Measurements from ENCODE around the gene CLSTN2.

CLSTN2 gene

DNA sequence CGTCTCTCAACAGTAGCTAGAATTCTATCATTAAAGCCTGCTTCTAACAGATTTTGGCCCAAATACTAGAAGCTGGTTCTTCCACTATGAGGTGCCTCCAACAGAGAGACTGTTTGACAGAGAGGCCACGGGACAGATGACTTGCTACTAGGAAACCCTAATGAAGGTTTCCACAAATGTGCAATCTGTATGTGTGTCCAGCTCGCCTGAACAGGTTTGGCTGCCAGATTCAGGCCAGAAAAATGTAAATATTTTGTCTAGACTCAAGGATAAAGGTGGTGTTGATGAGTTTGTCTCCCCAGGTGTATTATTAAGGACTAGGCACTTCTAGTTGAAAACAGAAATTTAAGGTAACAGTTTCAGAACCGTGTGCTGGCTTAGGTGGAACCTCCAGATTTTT, 651.3 kb downstream of the CLSTN2 start:
- Mint-ChIP-seq H3K27ac (no peak overlapping the region), H3K27me3 (no peaks in the 10 kb centered on the region), H3K9me3 (no peaks in the 10 kb centered on the region), H3K4me1 (no peaks in the 10 kb centered on the region), H3K4me3 (no peak overlapping the region), H3K36me3 (no peaks in the 10 kb centered on the region)
- CTCF ChIA-PET, result no interaction called here
- DNase-seq, result no peak

DNA sequence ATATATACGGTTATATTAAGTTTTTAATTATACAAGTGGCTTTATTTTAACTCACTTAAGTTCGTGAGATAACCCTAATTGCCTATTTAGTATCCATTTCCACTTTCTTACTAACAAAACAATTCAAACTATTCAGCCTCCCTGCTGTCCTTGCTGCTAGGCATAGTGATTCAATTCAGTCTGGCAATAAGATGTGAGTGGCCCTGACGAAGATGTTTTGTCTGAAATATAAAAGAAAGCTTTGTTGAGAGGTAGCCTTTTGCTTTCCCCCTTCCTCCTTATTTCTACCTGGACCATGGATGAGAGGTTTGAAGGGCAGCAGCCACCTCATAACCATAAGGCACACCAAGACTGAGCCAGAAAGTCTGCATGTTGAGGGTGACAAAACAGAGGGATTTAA, 653.6 kb downstream of the CLSTN2 start:
- CTCF ChIA-PET, result no interaction called here
- Mint-ChIP-seq H3K9me3 (no peaks in the 10 kb centered on the region), H3K36me3 (no peaks in the 10 kb centered on the region), H3K4me1 (no peaks in the 10 kb centered on the region), H3K4me3 (no peak overlapping the region), H3K27me3 (no peaks in the 10 kb centered on the region), H3K27ac (no peak overlapping the region)
- DNase-seq, result no peak

GRCh38 chr3:140593766-140594165, 658.8 kb downstream of the CLSTN2 start:
- H3K27ac Mint-ChIP-seq, result no peak overlapping the region
- CTCF ChIA-PET, result no interaction called here
- H3K36me3 Mint-ChIP-seq, result no peaks in the 10 kb centered on the region
- H3K4me1 Mint-ChIP-seq, result no peaks in the 10 kb centered on the region
- H3K9me3 Mint-ChIP-seq, result no peaks in the 10 kb centered on the region
- no peaks in the 10 kb centered on the region for H3K27me3 Mint-ChIP-seq
- H3K4me3 Mint-ChIP-seq, result no peak overlapping the region
- DNase-seq, result no peak

GRCh38 chr3:140595295-140595694, 660.3 kb downstream of the CLSTN2 start:
- no peak for DNase-seq
- H3K27me3 Mint-ChIP-seq, result no peaks in the 10 kb centered on the region
- no peak overlapping the region for H3K27ac Mint-ChIP-seq
- no peaks in the 10 kb centered on the region for H3K36me3 Mint-ChIP-seq
- CTCF ChIA-PET, result no interaction called here
- H3K4me1 Mint-ChIP-seq, result no peaks in the 10 kb centered on the region
- no peaks in the 10 kb centered on the region for H3K9me3 Mint-ChIP-seq
- H3K4me3 Mint-ChIP-seq, result no peak overlapping the region

GRCh38 chr3:140597364-140597763, 662.4 kb downstream of the CLSTN2 start:
- Mint-ChIP-seq H3K27ac (no peak overlapping the region), H3K4me3 (no peak overlapping the region), H3K9me3 (no peaks in the 10 kb centered on the region), H3K36me3 (no peaks in the 10 kb centered on the region), H3K27me3 (no peaks in the 10 kb centered on the region), H3K4me1 (no peaks in the 10 kb centered on the region)
- CTCF ChIA-PET, result no interaction called here
- no peak for DNase-seq

DNA sequence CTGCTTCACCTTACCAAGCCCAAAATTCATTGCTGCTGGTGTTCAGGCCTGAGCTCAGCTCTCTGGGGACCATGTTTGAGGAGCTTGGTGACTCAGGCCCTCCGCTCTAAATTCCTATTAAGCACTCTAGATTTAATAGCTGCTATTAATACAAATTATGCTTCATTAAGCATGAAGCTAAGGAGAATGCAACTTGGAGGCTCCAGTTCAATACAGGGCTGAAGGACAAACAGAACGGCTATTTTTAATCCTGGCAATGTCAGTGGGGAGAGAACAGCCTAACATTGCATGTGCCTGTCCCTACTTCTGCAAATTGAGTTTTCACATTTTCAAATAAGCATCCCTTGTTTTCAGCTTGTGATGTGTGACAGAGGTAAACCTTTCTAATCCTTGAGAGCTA, 662.8 kb downstream of the CLSTN2 start:
- Mint-ChIP-seq H3K27me3 (no peaks in the 10 kb centered on the region), H3K27ac (no peak overlapping the region), H3K4me3 (no peak overlapping the region), H3K9me3 (no peaks in the 10 kb centered on the region), H3K4me1 (no peaks in the 10 kb centered on the region), H3K36me3 (no peaks in the 10 kb centered on the region)
- no peak for DNase-seq
- CTCF ChIA-PET, result no interaction called here

GRCh38 chr3:140599009-140599408, 664.0 kb downstream of the CLSTN2 start:
- Mint-ChIP-seq H3K27ac (no peak overlapping the region), H3K4me1 (no peaks in the 10 kb centered on the region), H3K36me3 (no peaks in the 10 kb centered on the region), H3K9me3 (no peaks in the 10 kb centered on the region), H3K27me3 (no peaks in the 10 kb centered on the region), H3K4me3 (no peak overlapping the region)
- DNase-seq, result no peak
- CTCF ChIA-PET, result no interaction called here

GRCh38 chr3:140599496-140599895, 664.5 kb downstream of the CLSTN2 start:
- H3K9me3 Mint-ChIP-seq, result no peaks in the 10 kb centered on the region
- no peaks in the 10 kb centered on the region for H3K36me3 Mint-ChIP-seq
- H3K4me1 Mint-ChIP-seq, result no peaks in the 10 kb centered on the region
- no peak overlapping the region for H3K4me3 Mint-ChIP-seq
- H3K27ac Mint-ChIP-seq, result no peak overlapping the region
- H3K27me3 Mint-ChIP-seq, result no peaks in the 10 kb centered on the region
- no peak for DNase-seq
- CTCF ChIA-PET, result no interaction called here

- Mint-ChIP-seq H3K9me3 (no peaks in the 10 kb centered on the region), H3K27me3 (peaks cover 5% of the 10 kb centered on the region), H3K4me1 (no peaks in the 10 kb centered on the region), H3K4me3 (no peak overlapping the region), H3K36me3 (no peaks in the 10 kb centered on the region), H3K27ac (no peak overlapping the region)
- CTCF ChIA-PET, result no interaction called here
- DNase-seq, result no peak
Measured at GRCh38 chr3:140601881-140602280, 666.9 kb downstream of the CLSTN2 start.

GRCh38 chr3:140602781-140603180, 667.8 kb downstream of the CLSTN2 start:
- CTCF ChIA-PET, result no interaction called here
- no peak for DNase-seq
- Mint-ChIP-seq H3K27me3 (peaks cover 5% of the 10 kb centered on the region), H3K4me3 (no peak overlapping the region), H3K4me1 (no peaks in the 10 kb centered on the region), H3K9me3 (no peaks in the 10 kb centered on the region), H3K36me3 (no peaks in the 10 kb centered on the region), H3K27ac (no peak overlapping the region)

- Mint-ChIP-seq H3K4me1 (no peaks in the 10 kb centered on the region), H3K9me3 (no peaks in the 10 kb centered on the region), H3K36me3 (no peaks in the 10 kb centered on the region), H3K27me3 (peaks cover 5% of the 10 kb centered on the region), H3K4me3 (no peak overlapping the region), H3K27ac (no peak overlapping the region)
- no peak for DNase-seq
- CTCF ChIA-PET, result no interaction called here
Measured at GRCh38 chr3:140603766-140604165, 668.8 kb downstream of the CLSTN2 start.

- H3K27me3 Mint-ChIP-seq, result no peaks in the 10 kb centered on the region
- no peaks in the 10 kb centered on the region for H3K36me3 Mint-ChIP-seq
- no peak for DNase-seq
- H3K27ac Mint-ChIP-seq, result no peak overlapping the region
- no peaks in the 10 kb centered on the region for H3K4me1 Mint-ChIP-seq
- H3K9me3 Mint-ChIP-seq, result peaks cover 2% of the 10 kb centered on the region
- CTCF ChIA-PET, result no interaction called here
- no peak overlapping the region for H3K4me3 Mint-ChIP-seq
Measured at GRCh38 chr3:140610544-140610943, 675.6 kb downstream of the CLSTN2 start.

DNA sequence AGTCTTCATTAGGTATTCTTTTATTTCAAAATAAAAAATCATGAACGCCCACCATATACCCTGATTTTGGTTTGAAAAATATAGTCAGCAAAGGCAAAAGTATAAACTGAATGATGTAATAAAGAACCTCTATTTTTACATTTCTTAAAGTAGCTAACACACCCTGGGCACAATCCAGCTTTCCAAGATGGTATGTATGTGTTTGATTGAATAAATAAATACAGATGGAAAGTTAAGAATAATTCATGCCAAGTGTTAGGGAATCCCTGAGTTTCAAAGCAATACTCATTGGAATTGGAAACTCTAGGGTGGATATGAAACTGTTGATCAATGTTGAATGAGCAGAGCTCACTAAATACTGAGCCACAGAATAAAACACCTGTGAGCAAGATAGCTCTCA, 679.0 kb downstream of the CLSTN2 start:
- H3K27ac Mint-ChIP-seq, result no peak overlapping the region
- CTCF ChIA-PET, result no interaction called here
- peaks cover 5% of the 10 kb centered on the region for H3K9me3 Mint-ChIP-seq
- no peak for DNase-seq
- H3K4me1 Mint-ChIP-seq, result no peaks in the 10 kb centered on the region
- no peak overlapping the region for H3K4me3 Mint-ChIP-seq
- no peaks in the 10 kb centered on the region for H3K27me3 Mint-ChIP-seq
- H3K36me3 Mint-ChIP-seq, result no peaks in the 10 kb centered on the region

DNA sequence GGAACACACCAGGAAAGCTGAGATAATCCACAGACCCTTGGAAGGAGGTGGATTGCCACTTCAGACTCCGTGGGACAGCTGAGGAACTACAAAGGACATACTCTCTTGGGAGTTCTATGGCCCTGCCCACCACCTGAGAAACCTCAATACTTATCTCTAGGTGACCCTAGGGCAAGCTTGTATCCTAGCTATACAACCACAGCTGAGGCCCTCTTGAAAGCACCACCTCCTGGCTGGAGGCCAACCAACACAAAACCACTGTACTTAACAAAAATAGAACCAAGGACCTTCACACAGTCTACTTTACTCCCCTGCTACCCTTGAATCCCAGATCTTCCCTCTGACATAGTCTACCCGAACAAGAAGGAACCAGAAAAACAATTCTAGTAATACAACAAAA, 682.1 kb downstream of the CLSTN2 start:
- no peaks in the 10 kb centered on the region for H3K4me1 Mint-ChIP-seq
- DNase-seq, result no peak
- CTCF ChIA-PET, result no interaction called here
- no peak overlapping the region for H3K27ac Mint-ChIP-seq
- no peaks in the 10 kb centered on the region for H3K36me3 Mint-ChIP-seq
- no peaks in the 10 kb centered on the region for H3K27me3 Mint-ChIP-seq
- no peak overlapping the region for H3K4me3 Mint-ChIP-seq
- H3K9me3 Mint-ChIP-seq, result peaks cover 3% of the 10 kb centered on the region

GRCh38 chr3:140626856-140627255, 691.9 kb downstream of the CLSTN2 start:
- Mint-ChIP-seq H3K4me3 (no peak overlapping the region), H3K27me3 (no peaks in the 10 kb centered on the region), H3K27ac (no peak overlapping the region), H3K36me3 (no peaks in the 10 kb centered on the region), H3K9me3 (no peaks in the 10 kb centered on the region), H3K4me1 (no peaks in the 10 kb centered on the region)
- DNase-seq, result no peak
- CTCF ChIA-PET, result no interaction called here

Data from activated naive CD4-positive, alpha-beta T cell treated with anti-CD3 and anti-CD28 coated beads, Interleukin-2, amount 10 ng/mL, durations not matched to agents 7 days and 5 days (primary cell).